Hepatocyte (in vitro differentiated cells): ENCODE data around the gene PACSIN2. TPM values are rescaled to one million over a fixed set of nuclear protein-coding genes. Genes with fewer than 3 reads are reported as not detected.

ENCODE experiments used
- DNase-seq: peaks from one replicate; pipeline ENCODE4 v3.0.0-alpha.2; 2016; ENCODE audit warnings: low spot score
- H2AFZ ChIP-seq: fragments of 200-600 bp; sonication (generic); 2 replicates; pipeline ENCODE4 v1.6.0; 2016; ENCODE audit warnings: antibody characterized with exemption, mild to moderate bottlenecking
- H3K27ac ChIP-seq: fragments of 200-600 bp; sonication (generic); 2 replicates; pipeline ENCODE4 v1.5.1; 2016; ENCODE audit warnings: mild to moderate bottlenecking
- H3K27me3 ChIP-seq: fragments of 200-600 bp; sonication (generic); 2 replicates; pipeline ENCODE4 v1.6.1; 2016
- H3K36me3 ChIP-seq: fragments of 200-600 bp; sonication (generic); replicated peaks from 2 replicates; pipeline ENCODE4 v1.5.1; 2016; ENCODE audit warnings: low read depth; ENCODE audit not compliant: insufficient read depth
- H3K4me1 ChIP-seq: fragments of 200-600 bp; sonication (generic); 2 replicates; pipeline ENCODE4 v1.5.1; 2016; ENCODE audit warnings: mild to moderate bottlenecking, moderate library complexity; ENCODE audit not compliant: insufficient read depth
- H3K4me2 ChIP-seq: fragments of 200-600 bp; sonication (generic); 2 replicates; pipeline ENCODE4 v1.6.0; 2016
- H3K4me3 ChIP-seq: fragments of 200-600 bp; sonication (generic); 2 replicates; pipeline ENCODE4 v1.5.1; 2016; ENCODE audit warnings: mild to moderate bottlenecking
- H3K79me2 ChIP-seq: fragments of 200-600 bp; sonication (generic); 2 replicates; pipeline ENCODE4 v1.6.0; 2017; ENCODE audit warnings: mild to moderate bottlenecking
- H3K9me2 ChIP-seq: fragments of 200-600 bp; sonication (generic); replicated peaks from 2 replicates; pipeline ENCODE4 v1.6.0; 2017; ENCODE audit warnings: mild to moderate bottlenecking; ENCODE audit not compliant: insufficient read depth
- H3K9me3 ChIP-seq: fragments of 200-600 bp; sonication (generic); 2 replicates; pipeline ENCODE4 v1.5.1; 2016; ENCODE audit warnings: low read depth, mild to moderate bottlenecking
- H4K20me1 ChIP-seq: fragments of 200-600 bp; sonication (generic); 2 replicates; pipeline ENCODE4 v1.6.0; 2016; ENCODE audit warnings: mild to moderate bottlenecking; ENCODE audit not compliant: insufficient read depth, poor library complexity, severe bottlenecking
- CTCF ChIP-seq: fragments of 200-600 bp; sonication (generic); IDR thresholded peaks from 2 replicates; pipeline ENCODE4 v1.5.1; 2016; ENCODE audit warnings: antibody characterized with exemption, mild to moderate bottlenecking; ENCODE audit not compliant: poor library complexity
- EZH2 ChIP-seq: fragments of 200-600 bp; sonication (generic); IDR thresholded peaks from 2 replicates; pipeline ENCODE4 v1.6.1; 2016; ENCODE audit warnings: antibody characterized with exemption, mild to moderate bottlenecking, borderline replicate concordance
- EZH2phosphoT487 ChIP-seq: fragments of 200-600 bp; sonication (generic); IDR thresholded peaks from one replicate; pipeline ENCODE4 v1.6.1; 2018; ENCODE audit warnings: antibody characterized with exemption, mild to moderate bottlenecking, low read depth, moderate library complexity; ENCODE audit not compliant: unreplicated experiment, severe bottlenecking
- WGBS: methylation state at CpG from one replicate; pipeline ENCODE4 v1.1.6; 2016; ENCODE audit warnings: low lambda C conversion rate; ENCODE audit errors: missing lambda C conversion rate; 5-methylcytosine and 5-hydroxymethylcytosine counted together
- polyA plus RNA-seq: library from polyadenylated mRNA; unstranded; fragments of >200 nt; fragmentation: Nextera tagmentation; extraction: Ambion mirVana; gene quantifications from 2 replicates; pipeline ENCODE4 v1.2.1, GENCODE V29; 2016
- total RNA-seq: library from RNA; depleted of rRNA; stranded (reverse); fragments of >200 nt; gene quantifications from 2 replicates; pipeline ENCODE4 v1.2.3, GENCODE V29; 2014

The PACSIN2 gene
- total and polyA plus RNA-seq, 2 experiments from 2014 or later: 77.7 to 86.3 TPM

GRCh38 chr22:42897960-42898359 is 117.0 kb downstream of the PACSIN2 start:
- no peak for DNase-seq
- WGBS: 96% methylated on average over 7 of the region's 7 CpGs
- Histone ChIP-seq H3K36me3 (no peaks in the 10 kb centered on the region), H3K9me3 (no peaks in the 10 kb centered on the region), H3K27ac (no peak overlapping the region), H3K4me3 (no peak overlapping the region), H3K4me1 (peaks cover under 1% of the 10 kb centered on the region), H3K9me2 (no peaks in the 10 kb centered on the region), H3K4me2 (no peak overlapping the region), H3K27me3 (no peaks in the 10 kb centered on the region), H3K79me2 (peaks cover 84% of the 10 kb centered on the region), H4K20me1 (peaks cover 36% of the 10 kb centered on the region), H2AFZ (no peak overlapping the region)
- TF ChIP-seq EZH2 (no peak), CTCF (no peak), EZH2phosphoT487 (no peak)

GRCh38 chr22:42895541-42895981 is 119.4 kb downstream of the PACSIN2 start:
- H3K9me3 ChIP-seq: no peaks in the 10 kb centered on the region
- peaks cover 22% of the 10 kb centered on the region for H4K20me1 ChIP-seq
- H3K4me2 ChIP-seq: no peak overlapping the region
- DNase-seq: no peak
- peaks cover 70% of the 10 kb centered on the region for H3K79me2 ChIP-seq
- H3K4me1 ChIP-seq: no peaks in the 10 kb centered on the region
- H3K9me2 ChIP-seq: no peaks in the 10 kb centered on the region
- H2AFZ ChIP-seq: no peak overlapping the region
- WGBS: 97% methylated on average over 9 of the region's 9 CpGs
- H3K27ac ChIP-seq: no peak overlapping the region
- no peak for TF ChIP-seq CTCF
- no peak for TF ChIP-seq EZH2phosphoT487
- TF ChIP-seq EZH2: no peak
- H3K36me3 ChIP-seq: no peaks in the 10 kb centered on the region
- H3K27me3 ChIP-seq: no peaks in the 10 kb centered on the region
- no peak overlapping the region for H3K4me3 ChIP-seq

- Histone ChIP-seq H3K4me2 (no peak overlapping the region), H3K36me3 (no peaks in the 10 kb centered on the region), H3K4me1 (no peaks in the 10 kb centered on the region), H4K20me1 (peaks cover 21% of the 10 kb centered on the region), H3K4me3 (no peak overlapping the region), H3K9me2 (no peaks in the 10 kb centered on the region), H3K9me3 (no peaks in the 10 kb centered on the region), H3K27me3 (no peaks in the 10 kb centered on the region), H3K27ac (no peak overlapping the region), H3K79me2 (peaks cover 65% of the 10 kb centered on the region), H2AFZ (no peak overlapping the region)
- 73% methylated on average over 7 of the region's 7 CpGs for WGBS
- no peak for DNase-seq
- no peak for TF ChIP-seq EZH2
- TF ChIP-seq EZH2phosphoT487: no peak
- no peak for TF ChIP-seq CTCF
Measured at GRCh38 chr22:42895087-42895486, 119.9 kb downstream of the PACSIN2 start.
